A673 (cell line): Measurements from ENCODE around the gene ZFAND2B. TPM values are rescaled to one million over a fixed set of nuclear protein-coding genes. Genes with fewer than 3 reads are reported as not detected.

Source experiments
- BruUV-seq: library from RNA; stranded (reverse); fragments of 400-500 nt; replicated peaks from 2 replicates; lab custom pipeline; 2021; lab: Mats Ljungman, UMichigan
- CTCF ChIA-PET: fragments of 300-600 bp; sonication (Branson Sonifier 250); formaldehyde crosslinking; loops from one replicate; lab custom pipeline; 2022; ENCODE audit warnings: antibody characterized with exemption; lab: Charles Lee
- POLR2A ChIA-PET: fragments of 300-600 bp; sonication (Branson Sonifier 250); formaldehyde crosslinking; loops from one replicate; lab custom pipeline; 2022; ENCODE audit warnings: antibody characterized with exemption; ENCODE audit not compliant: low non-redundant PET; lab: Charles Lee
- DNase-seq: peaks from one replicate; pipeline ENCODE4 v3.0.0-alpha.2; 2015; ENCODE audit warnings: low spot score
- H3K27ac ChIP-seq: fragments of 200-600 bp; sonication (generic); 2 replicates; pipeline ENCODE4 v1.5.1; 2016; ENCODE audit warnings: mixed run types, low read depth, mild to moderate bottlenecking, mixed read lengths, antibody characterized with exemption, low read length; ENCODE audit not compliant: poor library complexity, severe bottlenecking
- H3K27me3 ChIP-seq: fragments of 200-600 bp; sonication (generic); replicated peaks from 2 replicates; pipeline ENCODE4 v1.6.1; 2017; ENCODE audit warnings: mixed run types, low read depth, mild to moderate bottlenecking, mixed read lengths, antibody characterized with exemption, low read length; ENCODE audit not compliant: insufficient read depth, poor library complexity
- H3K36me3 ChIP-seq: fragments of 200-600 bp; sonication (generic); 2 replicates; pipeline ENCODE4 v1.6.1; 2016; ENCODE audit warnings: mixed run types, mild to moderate bottlenecking, mixed read lengths, antibody characterized with exemption, low read length; ENCODE audit not compliant: insufficient read depth, poor library complexity, severe bottlenecking
- H3K4me1 ChIP-seq: fragments of 200-600 bp; sonication (generic); 2 replicates; pipeline ENCODE4 v1.6.1; 2017; ENCODE audit warnings: mixed run types, mild to moderate bottlenecking, mixed read lengths, antibody characterized with exemption, low read length; ENCODE audit not compliant: insufficient read depth, poor library complexity, severe bottlenecking
- H3K4me3 ChIP-seq: fragments of 200-600 bp; sonication (generic); 2 replicates; pipeline ENCODE4 v1.5.1; 2016; ENCODE audit warnings: low read depth, mixed run types, mild to moderate bottlenecking, mixed read lengths, low read length; ENCODE audit not compliant: poor library complexity, severe bottlenecking
- H3K9me3 ChIP-seq: fragments of 200-600 bp; sonication (generic); 2 replicates; pipeline ENCODE4 v1.6.1; 2016; ENCODE audit warnings: mixed run types, low read depth, mild to moderate bottlenecking, mixed read lengths, antibody characterized with exemption, low read length; ENCODE audit not compliant: poor library complexity, severe bottlenecking
- EZH2 ChIP-seq: fragments of 200-600 bp; sonication (generic); IDR thresholded peaks from 2 replicates; pipeline ENCODE4 v1.6.1; 2017; ENCODE audit warnings: borderline replicate concordance, low read depth, mild to moderate bottlenecking, mixed read lengths, antibody characterized with exemption, low read length; ENCODE audit not compliant: poor library complexity, severe bottlenecking
- intact Hi-C: fragments of 100-400 bp; cut with micrococcal nuclease; formaldehyde crosslinking; loops from one replicate; pipeline ENCODE4 v1.10.0; 2022; ENCODE audit not compliant: unreplicated experiment
- total RNA-seq: library from RNA; stranded (reverse); gene quantifications from 2 replicates; pipeline ENCODE4 v1.2.3, GENCODE V29; 2021
- TF ChIP-seq, protein P1 (sequence below): fragments of 300-800, 200-600 bp; sonication (generic); conservative IDR thresholded peaks from 2 replicates; pipeline ENCODE4 v1.5.1; 2017; ENCODE audit warnings: low read depth, mild to moderate bottlenecking, antibody characterized with exemption, low read length, moderate library complexity, mixed read lengths

ZFAND2B gene
- total RNA-seq, 1 experiment from 2014 or later = 20.0 TPM

DNA sequence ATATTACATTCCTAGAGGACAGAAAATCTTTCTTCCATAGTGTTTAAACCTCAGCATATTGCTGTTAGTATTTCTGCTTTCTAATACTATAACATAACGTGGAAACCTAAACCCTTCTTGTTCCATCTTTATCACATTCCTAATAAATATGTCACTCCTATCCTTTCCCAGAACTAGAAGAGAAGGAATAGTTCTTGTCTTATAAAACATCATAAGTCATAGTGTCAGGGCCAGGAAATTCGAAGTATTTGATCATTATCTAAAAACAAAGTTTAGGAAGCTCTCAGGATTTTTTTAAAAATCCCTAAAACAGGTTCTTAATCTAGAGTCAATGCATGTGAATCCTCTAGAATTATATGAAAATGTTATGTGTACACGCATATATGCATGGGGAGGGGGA is 48.0 kb upstream of the ZFAND2B start:
- no peak overlapping the region for H3K27ac ChIP-seq
- no peak overlapping the region for H3K4me3 ChIP-seq
- no peaks in the 10 kb centered on the region for H3K36me3 ChIP-seq
- no peaks in the 10 kb centered on the region for H3K9me3 ChIP-seq
- no TSS peak for BruUV-seq
- intact Hi-C loops = loop anchor here (5.0 to 10.0 kb wide), 3 partner anchors 86 to 304 kb away; partner anchors contain the start of gene WNT6
- TF ChIP-seq, protein P1, sequence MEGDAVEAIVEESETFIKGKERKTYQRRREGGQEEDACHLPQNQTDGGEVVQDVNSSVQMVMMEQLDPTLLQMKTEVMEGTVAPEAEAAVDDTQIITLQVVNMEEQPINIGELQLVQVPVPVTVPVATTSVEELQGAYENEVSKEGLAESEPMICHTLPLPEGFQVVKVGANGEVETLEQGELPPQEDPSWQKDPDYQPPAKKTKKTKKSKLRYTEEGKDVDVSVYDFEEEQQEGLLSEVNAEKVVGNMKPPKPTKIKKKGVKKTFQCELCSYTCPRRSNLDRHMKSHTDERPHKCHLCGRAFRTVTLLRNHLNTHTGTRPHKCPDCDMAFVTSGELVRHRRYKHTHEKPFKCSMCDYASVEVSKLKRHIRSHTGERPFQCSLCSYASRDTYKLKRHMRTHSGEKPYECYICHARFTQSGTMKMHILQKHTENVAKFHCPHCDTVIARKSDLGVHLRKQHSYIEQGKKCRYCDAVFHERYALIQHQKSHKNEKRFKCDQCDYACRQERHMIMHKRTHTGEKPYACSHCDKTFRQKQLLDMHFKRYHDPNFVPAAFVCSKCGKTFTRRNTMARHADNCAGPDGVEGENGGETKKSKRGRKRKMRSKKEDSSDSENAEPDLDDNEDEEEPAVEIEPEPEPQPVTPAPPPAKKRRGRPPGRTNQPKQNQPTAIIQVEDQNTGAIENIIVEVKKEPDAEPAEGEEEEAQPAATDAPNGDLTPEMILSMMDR = no peak
- TF ChIP-seq EZH2 = no peak
- DNase-seq = no peak
- CTCF ChIA-PET = interaction anchor here (1.0 kb wide), 1 partner anchor 13 kb away, joined by 5 read pairs; no protein-coding TSS in a partner anchor
- H3K27me3 ChIP-seq = no peaks in the 10 kb centered on the region
- peaks cover 4% of the 10 kb centered on the region for H3K4me1 ChIP-seq
- POLR2A ChIA-PET = no interaction called here

DNA sequence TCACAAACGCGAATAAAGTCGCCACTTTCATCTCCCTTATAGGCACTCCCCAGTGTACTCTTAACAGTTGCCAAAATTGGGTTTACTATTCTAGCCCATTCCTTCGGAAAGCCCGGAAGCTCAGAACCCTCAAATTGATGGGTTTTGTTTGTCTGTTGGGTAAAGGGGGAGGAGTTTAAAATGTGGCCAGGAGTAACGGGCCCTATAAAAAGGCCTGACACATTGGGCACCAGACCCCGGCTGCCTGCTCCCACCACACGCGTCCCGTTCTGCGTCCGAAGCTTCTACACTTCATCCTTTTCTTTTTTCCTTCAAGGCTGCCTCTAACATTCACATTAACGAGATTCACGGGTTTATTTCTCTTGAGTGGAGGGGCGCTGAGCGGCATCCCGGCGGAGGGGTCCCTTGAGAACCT is 46.8 kb upstream of the ZFAND2B start:
- H3K27me3 ChIP-seq = no peaks in the 10 kb centered on the region
- intact Hi-C loops = loop anchor here (1.0 to 10.0 kb wide), 7 partner anchors 87 to 305 kb away; partner anchors contain the start of genes DNAJB2 and WNT6
- ChIA-PET POLR2A (no interaction called here), CTCF (interaction anchor here (1.0 kb wide), 1 partner anchor 135 kb away, joined by 4 read pairs; no protein-coding TSS in a partner anchor)
- no peaks in the 10 kb centered on the region for H3K36me3 ChIP-seq
- peaks cover 4% of the 10 kb centered on the region for H3K4me1 ChIP-seq
- no peaks in the 10 kb centered on the region for H3K9me3 ChIP-seq
- TF ChIP-seq, protein P1 = no peak
- no peak for TF ChIP-seq EZH2
- H3K27ac ChIP-seq = peak overlapping the region; percentile 89
- BruUV-seq = TSS peak; percentile 47
- H3K4me3 ChIP-seq = peak overlapping the region; percentile 68
- no peak for DNase-seq

GRCh38 chr2:219160186-219161017 is 46.2 kb upstream of the ZFAND2B start, which contains the start of gene NHEJ1:
Gene NHEJ1, minus strand, starts transcription at chr2:219160815. Its CDS starts 2,453 bp downstream, at chr2:219158362.
- POLR2A ChIA-PET = no interaction called here
- H3K4me3 ChIP-seq = peak within 1 kb of the TSS; percentile 68
- BruUV-seq = no TSS peak

More at GRCh38 chr2:219160186-219161017, 46.2 kb upstream of the ZFAND2B start, which contains the start of gene NHEJ1:
- Histone ChIP-seq H3K27ac (peak within 1 kb of the TSS; percentile 89), H3K36me3 (no peaks in the 10 kb centered on the region), H3K9me3 (no peaks in the 10 kb centered on the region), H3K4me1 (peaks cover 4% of the 10 kb centered on the region), H3K27me3 (no peaks in the 10 kb centered on the region)
- CTCF ChIA-PET = interaction anchor here (0.6 to 1.0 kb wide), 2 partner anchors 99 to 135 kb away, joined by 4 read pairs; no protein-coding TSS in a partner anchor
- peak; percentile 92 for DNase-seq
- TF ChIP-seq EZH2 = no peak
- TF ChIP-seq, protein P1 = peak; percentile 98
- intact Hi-C loops = loop anchor here (1.0 to 5.0 kb wide), 4 partner anchors 117 to 192 kb away; partner anchors contain the start of gene DNAJB2
